Naive thymus-derived CD4-positive, alpha-beta T cell (primary cell): ENCODE measurements around the gene DMD. TPM values are rescaled to one million over a fixed set of nuclear protein-coding genes. Genes with fewer than 3 reads are reported as not detected.

Experiments
- ATAC-seq: fragments of 150-1000 bp; cut with Tn5 transposase; 2 replicates; pipeline ENCODE4 v1.10.0; 2021; ENCODE audit warnings: mild to moderate bottlenecking, moderate library complexity
- CTCF ChIA-PET: fragments of 350-600 bp; sonication (Branson Sonifier 250); formaldehyde crosslinking; loops from one replicate; lab custom pipeline; 2021; ENCODE audit warnings: antibody characterized with exemption; lab: Charles Lee
- POLR2A ChIA-PET: fragments of 350-600 bp; sonication (Branson Sonifier 250); formaldehyde crosslinking; loops from one replicate; lab custom pipeline; 2021; ENCODE audit warnings: antibody characterized with exemption, inconsistent platforms; lab: Charles Lee
- DNase-seq, 9 donors: peaks; one replicate each; pipeline versions ENCODE4 v3.0.0 to v3.0.0-alpha.2; 2020 to 2022; ENCODE audit warnings: mixed read lengths in 1 of 9
- H3K27ac ChIP-seq: one replicate; pipeline ENCODE4 v1.7.0; 2013; ENCODE audit warnings: mild to moderate bottlenecking, low read depth, low read length, moderate library complexity
- H3K27me3 ChIP-seq, 2 donors: one replicate each; pipeline ENCODE4 v1.7.0; 2013; ENCODE audit warnings: low read length in 2 of 2, mild to moderate bottlenecking in 2 of 2, moderate library complexity in 2 of 2; ENCODE audit not compliant: control insufficient read depth in 2 of 2, insufficient read depth in 2 of 2
- H3K36me3 ChIP-seq, 3 experiments: 1 replicate in 2 of 3; 2 replicates in 1 of 3; pipeline ENCODE4 v1.7.0; 2013; ENCODE audit warnings: low read length in 3 of 3, mild to moderate bottlenecking in 3 of 3, moderate library complexity in 1 of 3; ENCODE audit not compliant: insufficient read depth in 3 of 3, control insufficient read depth in 2 of 3
- H3K4me1 ChIP-seq, 2 donors: one replicate each; pipeline ENCODE4 v1.7.0; 2013; ENCODE audit warnings: low read length in 2 of 2, mild to moderate bottlenecking in 2 of 2, moderate library complexity in 1 of 2; ENCODE audit not compliant: control insufficient read depth in 2 of 2, insufficient read depth in 2 of 2
- H3K4me3 ChIP-seq: 2 replicates; pipeline ENCODE4 v1.7.0; 2013; ENCODE audit warnings: mild to moderate bottlenecking, low read length
- H3K9me3 ChIP-seq, 3 experiments: 1 replicate in 2 of 3; 2 replicates in 1 of 3; pipeline ENCODE4 v1.7.0; 2013; ENCODE audit warnings: low read length in 3 of 3; ENCODE audit not compliant: control insufficient read depth in 2 of 3
- H3K27ac Mint-ChIP-seq, 9 donors: one replicate each; pipeline ENCODE4 v1.8.0; 2020 to 2022; ENCODE audit warnings: mixed read lengths in 9 of 9, mild to moderate bottlenecking in 8 of 9, moderate library complexity in 5 of 9, inconsistent platforms in 2 of 9
- H3K27me3 Mint-ChIP-seq, 5 donors: one replicate each; pipeline ENCODE4 v1.8.0; 2021 to 2022; ENCODE audit warnings: mixed read lengths in 5 of 5, mild to moderate bottlenecking in 1 of 5
- H3K36me3 Mint-ChIP-seq, 5 donors: one replicate each; pipeline ENCODE4 v1.8.0; 2020 to 2022; ENCODE audit warnings: mixed read lengths in 5 of 5, mild to moderate bottlenecking in 3 of 5, inconsistent platforms in 1 of 5
- H3K4me1 Mint-ChIP-seq, 7 donors: one replicate each; pipeline ENCODE4 v1.8.0; 2020 to 2022; ENCODE audit warnings: mixed read lengths in 7 of 7, mild to moderate bottlenecking in 3 of 7, inconsistent platforms in 1 of 7
- H3K4me3 Mint-ChIP-seq, 10 donors: one replicate each; pipeline ENCODE4 v1.8.0; 2020 to 2022; ENCODE audit warnings: mild to moderate bottlenecking in 10 of 10, mixed read lengths in 10 of 10, moderate library complexity in 6 of 10, inconsistent platforms in 2 of 10
- H3K9me3 Mint-ChIP-seq, 11 donors: one replicate each; pipeline ENCODE4 v1.8.0; 2020 to 2022; ENCODE audit warnings: mixed read lengths in 11 of 11, mild to moderate bottlenecking in 4 of 11, inconsistent platforms in 1 of 11, moderate library complexity in 1 of 11
- intact Hi-C, 2 donors: fragments of 100-400 bp; cut with micrococcal nuclease; formaldehyde crosslinking; loops; one replicate each; pipeline ENCODE4 v1.15.1; 2023
- polyA plus RNA-seq, 2 donors: library from polyadenylated mRNA; unstranded; fragments of 300-500 nt; fragmentation: Illumina TruSeq; gene quantifications; one replicate each; pipeline ENCODE4 v1.2.3, GENCODE V29; 2021
- total RNA-seq, 6 experiments: library from RNA in 5 of 6; stranded (reverse) in 5 of 6; gene quantifications; 1 replicate in 5 of 6; 2 replicates in 1 of 6; pipeline ENCODE4 v1.2.3 and lab custom pipeline; 2021 to 2026

DMD gene
- total and polyA plus RNA-seq, 7 experiments from 2014 or later: 0.02 to 4.9 (median 0.28) TPM; not detected in 3

DNA sequence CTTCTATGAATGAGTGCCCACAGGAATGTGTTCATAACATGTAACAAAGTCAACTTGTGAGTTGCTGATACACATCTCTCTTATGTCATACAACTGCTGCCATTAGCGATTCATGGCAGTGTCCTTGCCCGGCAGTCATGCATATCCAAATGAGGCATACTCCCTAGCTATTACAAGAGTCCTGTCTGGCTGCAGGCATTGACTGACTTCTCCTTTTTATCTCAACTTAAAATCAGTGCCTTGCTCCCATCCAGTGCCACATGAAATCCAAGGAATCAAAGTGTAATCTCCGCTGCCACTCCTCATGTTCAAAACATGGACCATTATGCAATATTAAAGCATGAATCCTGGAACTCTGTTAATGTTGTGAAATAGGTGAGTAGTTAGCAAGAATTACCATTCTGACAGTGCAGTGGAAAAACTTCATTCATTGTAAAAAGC is 1790.6 kb downstream of the DMD start:
- no peak overlapping the region for H3K27ac ChIP-seq
- ChIA-PET CTCF (no interaction called here), POLR2A (no interaction called here)
- H3K36me3 ChIP-seq: no peaks in the 10 kb centered on the region
- Mint-ChIP-seq H3K4me1 (no peaks in the 10 kb centered on the region), H3K27ac (no peak overlapping the region), H3K9me3 (no peaks in the 10 kb centered on the region), H3K27me3 (no peaks in the 10 kb centered on the region), H3K4me3 (no peak overlapping the region), H3K36me3 (no peaks in the 10 kb centered on the region)
- intact Hi-C loops: loop anchor here in 1 of 2 donors (10.0 kb wide), 1 partner anchor 206 kb away; no protein-coding TSS in a partner anchor
- H3K27me3 ChIP-seq: no peaks in the 10 kb centered on the region
- no peaks in the 10 kb centered on the region for H3K4me1 ChIP-seq
- DNase-seq (no peak), ATAC-seq (no peak)
- no peak overlapping the region for H3K4me3 ChIP-seq
- no peaks in the 10 kb centered on the region for H3K9me3 ChIP-seq

DNA sequence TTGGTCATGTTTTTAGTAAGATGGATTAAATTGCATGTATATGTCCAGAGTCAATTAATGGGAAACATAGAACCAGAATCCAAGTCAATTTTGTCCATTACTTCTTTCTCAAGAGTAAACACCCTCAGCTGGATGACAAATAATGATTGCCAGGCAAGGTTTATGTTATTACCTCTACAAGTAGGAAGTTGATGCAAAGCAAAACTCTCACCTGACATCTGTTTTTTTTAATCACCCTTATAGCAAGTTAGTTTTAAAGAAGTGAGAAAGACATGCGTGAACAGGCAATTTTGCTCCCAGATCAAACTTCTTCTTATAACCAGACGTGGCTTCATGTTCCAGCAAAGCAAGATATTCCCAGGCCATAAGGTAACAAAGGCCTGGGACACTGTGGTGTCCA is 1791.0 kb downstream of the DMD start:
- POLR2A ChIA-PET: no interaction called here
- intact Hi-C loops: loop anchor here in 1 of 2 donors (10.0 kb wide), 1 partner anchor 206 kb away; no protein-coding TSS in a partner anchor

GRCh38 chrX:31397119-31397518 is 1814.2 kb downstream of the DMD start:
- Histone ChIP-seq H3K4me1 (no peaks in the 10 kb centered on the region), H3K27me3 (no peaks in the 10 kb centered on the region), H3K4me3 (no peak overlapping the region), H3K9me3 (no peaks in the 10 kb centered on the region), H3K27ac (no peak overlapping the region), H3K36me3 (no peaks in the 10 kb centered on the region)
- Mint-ChIP-seq H3K4me3 (no peak overlapping the region), H3K4me1 (peaks cover 0 to 2% (median 0%) of the 10 kb centered on the region in 7 donors), H3K27me3 (peaks cover 0 to 5% (median 0%) of the 10 kb centered on the region in 5 donors), H3K9me3 (peaks cover 0 to 3% (median 0%) of the 10 kb centered on the region in 11 donors), H3K27ac (no peak overlapping the region), H3K36me3 (no peaks in the 10 kb centered on the region)
- intact Hi-C loops: no loop called here
- ATAC-seq (no peak), DNase-seq (no peak)
- POLR2A ChIA-PET: no interaction called here
- CTCF ChIA-PET: no interaction called here

More for the DNA sequence above, 1791.0 kb downstream of the DMD start:
- H3K9me3 Mint-ChIP-seq: no peaks in the 10 kb centered on the region
- no peak overlapping the region for H3K4me3 Mint-ChIP-seq
- Histone ChIP-seq H3K27ac (no peak overlapping the region), H3K9me3 (no peaks in the 10 kb centered on the region), H3K36me3 (no peaks in the 10 kb centered on the region), H3K4me3 (no peak overlapping the region), H3K27me3 (no peaks in the 10 kb centered on the region), H3K4me1 (no peaks in the 10 kb centered on the region)
- ATAC-seq: no peak
- no peak for DNase-seq
- H3K4me1 Mint-ChIP-seq: no peaks in the 10 kb centered on the region
- H3K27me3 Mint-ChIP-seq: no peaks in the 10 kb centered on the region
- no peaks in the 10 kb centered on the region for H3K36me3 Mint-ChIP-seq
- no peak overlapping the region for H3K27ac Mint-ChIP-seq
- CTCF ChIA-PET: no interaction called here

- H3K4me1 Mint-ChIP-seq: no peaks in the 10 kb centered on the region
- H3K4me3 Mint-ChIP-seq: no peak overlapping the region
- DNase-seq (no peak), ATAC-seq (no peak)
- Histone ChIP-seq H3K9me3 (no peaks in the 10 kb centered on the region), H3K27me3 (no peaks in the 10 kb centered on the region), H3K36me3 (no peaks in the 10 kb centered on the region), H3K4me3 (no peak overlapping the region), H3K27ac (no peak overlapping the region), H3K4me1 (no peaks in the 10 kb centered on the region)
- no peaks in the 10 kb centered on the region for H3K36me3 Mint-ChIP-seq
- H3K27me3 Mint-ChIP-seq: peaks cover 0 to 3% (median 0%) of the 10 kb centered on the region in 5 donors
- POLR2A ChIA-PET: no interaction called here
- CTCF ChIA-PET: no interaction called here
- intact Hi-C loops: no loop called here
- H3K9me3 Mint-ChIP-seq: peaks cover 0 to 5% (median 0%) of the 10 kb centered on the region in 11 donors
- no peak overlapping the region for H3K27ac Mint-ChIP-seq
These were observed 1818.8 kb downstream of the DMD start for GRCh38 chrX:31392513-31392912.

DNA sequence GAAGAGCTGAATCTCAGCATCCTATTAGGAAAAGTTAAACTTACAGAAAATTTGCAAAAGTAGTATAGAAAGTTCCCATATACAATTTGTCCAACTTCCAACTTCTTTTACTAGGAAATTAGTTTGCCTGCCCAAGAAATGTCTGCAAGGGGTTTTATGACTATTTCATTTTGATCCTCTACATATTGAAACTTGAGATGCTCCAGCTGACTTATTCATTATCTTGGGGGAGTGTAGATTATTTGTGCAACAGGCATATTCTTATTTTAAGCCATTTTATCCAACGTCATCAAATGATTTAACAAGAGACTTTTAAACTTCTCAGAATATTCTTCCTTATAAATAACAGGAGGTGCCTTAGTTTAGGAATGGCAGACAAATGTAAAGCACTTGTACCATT is 1822.4 kb downstream of the DMD start:
- H3K4me3 ChIP-seq: no peak overlapping the region
- H3K27me3 Mint-ChIP-seq: no peaks in the 10 kb centered on the region
- H3K9me3 Mint-ChIP-seq: peaks cover 0 to 5% (median 0%) of the 10 kb centered on the region in 11 donors
- no peak overlapping the region for H3K4me3 Mint-ChIP-seq
- POLR2A ChIA-PET: no interaction called here
- no peaks in the 10 kb centered on the region for H3K4me1 ChIP-seq
- H3K27ac ChIP-seq: no peak overlapping the region
- no peaks in the 10 kb centered on the region for H3K9me3 ChIP-seq
- no peaks in the 10 kb centered on the region for H3K27me3 ChIP-seq
- H3K36me3 Mint-ChIP-seq: no peaks in the 10 kb centered on the region
- H3K36me3 ChIP-seq: no peaks in the 10 kb centered on the region
- DNase-seq (no peak), ATAC-seq (no peak)
- H3K4me1 Mint-ChIP-seq: no peaks in the 10 kb centered on the region
- no peak overlapping the region for H3K27ac Mint-ChIP-seq
- CTCF ChIA-PET: no interaction called here
- intact Hi-C loops: no loop called here

GRCh38 chrX:31384471-31384870 is 1826.9 kb downstream of the DMD start:
- H3K27ac Mint-ChIP-seq: no peak overlapping the region
- no peak for DNase-seq
- POLR2A ChIA-PET: no interaction called here
- CTCF ChIA-PET: no interaction called here
- H3K27me3 ChIP-seq: no peaks in the 10 kb centered on the region
- H3K4me1 ChIP-seq: no peaks in the 10 kb centered on the region
- ATAC-seq: no peak
- H3K9me3 Mint-ChIP-seq: peaks cover 0 to 2% (median 0%) of the 10 kb centered on the region in 11 donors
- H3K4me1 Mint-ChIP-seq: no peaks in the 10 kb centered on the region
- intact Hi-C loops: no loop called here
- no peak overlapping the region for H3K4me3 ChIP-seq
- H3K36me3 Mint-ChIP-seq: no peaks in the 10 kb centered on the region
- H3K27ac ChIP-seq: no peak overlapping the region
- no peak overlapping the region for H3K4me3 Mint-ChIP-seq
- no peaks in the 10 kb centered on the region for H3K36me3 ChIP-seq
- no peaks in the 10 kb centered on the region for H3K9me3 ChIP-seq
- H3K27me3 Mint-ChIP-seq: no peaks in the 10 kb centered on the region

- Histone ChIP-seq H3K4me3 (no peak overlapping the region), H3K27me3 (no peaks in the 10 kb centered on the region), H3K4me1 (no peaks in the 10 kb centered on the region), H3K36me3 (no peaks in the 10 kb centered on the region), H3K27ac (no peak overlapping the region), H3K9me3 (no peaks in the 10 kb centered on the region)
- no peaks in the 10 kb centered on the region for H3K27me3 Mint-ChIP-seq
- POLR2A ChIA-PET: no interaction called here
- H3K9me3 Mint-ChIP-seq: peaks cover 0 to 2% (median 0%) of the 10 kb centered on the region in 11 donors
- CTCF ChIA-PET: no interaction called here
- H3K4me3 Mint-ChIP-seq: no peak overlapping the region
- intact Hi-C loops: no loop called here
- no peak for ATAC-seq
- no peaks in the 10 kb centered on the region for H3K4me1 Mint-ChIP-seq
- DNase-seq: no peak
- no peak overlapping the region for H3K27ac Mint-ChIP-seq
- no peaks in the 10 kb centered on the region for H3K36me3 Mint-ChIP-seq
These were observed 1827.4 kb downstream of the DMD start for GRCh38 chrX:31383991-31384390.
